Hematopoietic multipotent progenitor cell treated with erythropoietin and hydrocortisone succinate and interleukin-3 and kit ligand, for 6 days (in vitro differentiated cells): Measurements from ENCODE around the gene UBASH3A.
"Not testable (repeated sequence)": the region's sequence is repeated elsewhere in the genome, so short reads cannot be mapped to it uniquely, and the experiment has no call there.

Experiments used
- DNase-seq: peaks from one replicate; pipeline ENCODE4 v3.0.0-alpha.2; 2015

Gene UBASH3A

DNA sequence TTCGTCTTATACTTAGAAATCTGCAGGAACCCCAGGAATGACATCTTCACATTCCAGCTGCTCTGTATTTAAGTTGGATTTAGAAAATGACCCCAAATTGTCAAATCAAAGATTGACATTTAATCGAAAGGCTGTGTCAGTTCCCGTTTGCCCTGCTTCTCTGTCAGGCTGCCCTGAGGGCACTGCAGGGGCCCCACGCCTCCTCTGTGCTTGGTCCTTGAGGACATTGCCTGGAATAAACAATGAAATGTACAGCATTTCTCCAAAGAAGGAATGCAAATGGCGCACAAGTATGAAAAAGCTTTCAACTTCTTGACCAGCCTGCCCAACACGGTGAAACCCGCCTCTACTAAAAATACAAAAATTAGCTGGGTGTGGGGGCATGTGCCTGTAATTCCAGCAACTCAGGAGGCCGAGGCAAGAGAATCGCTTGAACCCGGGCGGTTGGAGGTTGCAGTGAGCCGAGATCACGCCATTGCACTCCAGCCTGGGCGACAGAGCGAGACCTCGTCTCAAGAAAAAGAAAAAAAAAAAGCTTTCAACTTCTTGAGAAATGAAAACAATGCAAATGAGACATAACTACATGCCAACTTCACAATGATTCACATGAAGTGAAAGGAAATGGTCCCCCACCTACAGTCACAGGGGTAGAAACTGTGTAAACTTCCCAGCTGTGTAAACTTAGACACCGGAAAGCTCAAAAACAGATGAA, 10.8 kb upstream of the UBASH3A start:
- no peak for DNase-seq

DNA sequence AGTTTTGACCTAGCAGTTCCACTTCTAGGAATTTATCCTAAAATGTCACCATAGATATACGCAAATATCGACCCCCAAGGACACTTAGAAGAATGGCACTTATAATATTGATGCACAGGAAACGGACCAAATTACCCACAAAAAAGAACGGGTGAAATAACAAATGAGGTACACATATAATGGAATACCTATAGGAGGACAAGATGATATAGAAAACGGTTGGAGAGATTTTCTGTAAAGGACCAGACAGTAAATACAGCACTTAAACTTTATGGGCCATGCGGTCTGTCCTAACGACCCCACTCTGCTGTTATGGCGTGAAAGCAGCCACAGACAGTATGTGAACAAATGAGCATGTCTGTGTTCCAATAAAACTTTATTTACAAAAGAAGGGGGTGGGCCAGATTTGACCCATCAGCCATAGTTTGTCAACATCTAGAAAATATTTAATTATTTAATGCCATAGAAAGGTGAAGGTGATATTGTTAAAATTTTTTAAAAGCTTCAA, 10.2 kb upstream of the UBASH3A start:
- DNase-seq: no peak

DNA sequence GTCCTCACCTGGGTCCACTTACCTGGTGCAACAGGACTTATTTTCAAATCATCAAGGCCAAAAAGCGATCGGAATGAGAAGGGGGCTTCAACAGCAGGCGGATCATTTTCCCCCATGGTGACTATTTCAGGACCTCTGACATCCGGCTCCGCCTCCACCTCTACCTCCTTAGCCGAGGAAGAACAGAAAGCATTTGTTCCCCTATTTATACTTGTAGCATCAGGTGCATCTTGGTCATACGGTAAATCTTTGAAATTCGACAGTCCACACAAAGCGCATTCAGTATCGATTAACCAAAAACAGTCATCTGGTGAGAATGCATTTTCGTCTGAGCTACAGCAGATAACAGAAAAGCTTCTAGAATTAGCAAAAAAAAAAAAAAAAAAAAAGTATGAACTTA, 8.4 kb upstream of the UBASH3A start:
- no peak for DNase-seq

DNA sequence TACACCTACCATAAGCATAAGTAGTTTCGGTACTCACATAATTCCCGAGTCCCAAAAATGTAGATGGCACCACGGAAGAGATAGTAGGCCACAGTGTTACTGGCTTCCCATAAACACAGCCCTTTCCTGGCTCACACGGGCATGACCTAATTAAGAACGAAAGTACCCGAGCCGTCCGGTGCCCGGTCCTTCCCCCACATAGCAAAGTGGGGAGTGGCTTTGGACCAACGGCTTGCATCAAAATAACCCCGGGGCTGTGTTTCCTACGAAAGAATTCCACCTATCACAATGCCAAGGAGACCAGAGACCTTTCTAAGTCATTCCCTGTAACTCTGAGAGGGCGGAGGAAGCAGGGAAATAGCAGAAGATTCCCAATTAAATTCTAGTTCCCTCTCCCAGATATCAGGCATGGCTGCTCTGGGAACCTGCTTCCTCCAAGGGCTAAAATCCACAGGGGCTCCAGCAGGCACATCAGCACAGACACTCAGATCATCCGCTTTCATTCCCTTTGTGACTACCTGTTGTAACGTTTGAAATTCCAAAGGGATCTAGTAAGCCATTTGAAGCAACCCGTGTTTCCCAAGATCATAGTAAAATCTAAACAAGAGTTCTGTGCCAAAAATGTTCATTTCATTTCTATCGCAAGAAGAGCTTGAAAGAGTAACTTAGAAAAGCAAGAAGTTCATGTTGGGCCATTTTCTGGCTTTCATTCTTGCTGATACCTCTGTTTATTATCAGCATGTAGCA, 7.6 kb upstream of the UBASH3A start, which contains the start of gene TMPRSS3:
TSS of gene TMPRSS3 (minus strand) at position 148 of the 747 bp plus-strand sequence. CDS start 635 bp downstream, outside the sequence.
- no peak for DNase-seq

DNA sequence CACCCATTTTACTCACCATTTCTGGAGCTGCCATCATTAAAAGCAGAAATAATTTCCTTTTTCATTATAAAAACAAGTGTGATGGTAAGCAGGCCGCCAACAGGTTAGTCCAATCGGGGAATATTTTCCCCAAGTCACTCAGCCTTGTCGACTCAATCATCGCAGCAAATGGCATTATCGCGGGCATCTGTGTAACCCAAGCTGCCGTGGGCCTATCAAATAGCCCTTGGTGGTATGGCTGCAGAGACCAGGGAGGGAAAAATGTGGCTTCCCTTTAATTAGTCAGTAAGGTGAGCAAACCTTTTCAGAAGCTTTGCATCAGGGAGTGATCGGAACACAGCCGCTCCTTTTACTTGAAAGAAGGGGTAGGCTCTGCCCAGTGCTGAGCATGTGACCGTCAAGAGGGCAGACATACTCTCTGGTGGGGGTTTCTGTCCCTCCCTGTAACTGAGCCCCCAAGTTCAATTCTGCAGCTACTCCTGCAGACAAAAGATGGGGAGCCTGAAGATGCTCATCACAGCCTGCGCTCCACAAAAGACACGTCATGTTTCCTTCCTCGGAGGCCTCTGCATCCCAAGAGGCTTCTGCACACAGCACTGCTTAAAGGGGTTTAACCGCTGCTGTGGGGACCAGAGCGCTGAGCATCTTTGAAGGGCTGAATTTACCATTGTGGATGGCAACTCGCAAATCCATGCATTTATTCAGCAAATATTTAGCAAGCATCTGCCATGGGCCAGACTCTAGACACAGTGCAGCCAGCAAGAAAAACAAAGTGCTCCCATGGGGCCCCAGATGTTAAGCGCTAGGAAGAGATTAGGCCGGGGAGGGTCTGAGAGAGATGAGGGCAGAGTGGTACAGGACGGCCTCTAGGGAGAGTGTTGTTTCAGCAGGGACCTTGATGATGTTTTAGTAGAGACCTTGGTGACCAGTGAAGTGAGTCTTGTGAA, 6.6 kb upstream of the UBASH3A start:
- no peak for DNase-seq

DNA sequence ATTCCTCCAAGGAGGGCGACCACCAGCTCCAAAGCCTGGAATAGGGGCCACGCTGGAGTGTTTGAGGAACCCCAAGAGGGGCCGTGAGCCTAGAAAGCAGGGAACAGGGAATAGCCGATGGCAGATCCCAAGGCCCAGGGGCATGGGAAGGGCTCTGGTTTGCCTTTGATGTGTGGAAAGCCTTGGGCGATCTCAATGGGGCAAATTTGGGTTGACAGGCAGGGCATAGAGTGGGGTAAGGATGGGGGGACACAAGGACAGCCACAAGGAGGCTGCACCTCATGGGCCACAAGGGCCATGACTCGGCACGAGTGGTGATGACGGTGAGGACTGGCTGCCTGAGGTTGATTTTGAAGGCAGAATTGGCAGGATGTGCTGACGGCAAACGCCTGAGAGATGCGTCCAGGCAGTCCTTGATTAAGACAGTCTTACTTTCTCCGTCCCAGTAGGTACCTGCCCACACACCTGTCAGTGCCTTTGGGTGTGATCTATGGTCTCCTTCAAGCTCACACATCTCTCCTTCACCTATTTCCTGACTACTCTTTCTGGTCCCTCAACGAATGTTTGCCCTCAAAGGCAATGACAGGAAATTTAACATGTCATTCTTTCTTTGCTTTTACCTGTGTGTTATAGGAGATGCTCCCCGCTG, 5.8 kb upstream of the UBASH3A start:
- no peak for DNase-seq

DNA sequence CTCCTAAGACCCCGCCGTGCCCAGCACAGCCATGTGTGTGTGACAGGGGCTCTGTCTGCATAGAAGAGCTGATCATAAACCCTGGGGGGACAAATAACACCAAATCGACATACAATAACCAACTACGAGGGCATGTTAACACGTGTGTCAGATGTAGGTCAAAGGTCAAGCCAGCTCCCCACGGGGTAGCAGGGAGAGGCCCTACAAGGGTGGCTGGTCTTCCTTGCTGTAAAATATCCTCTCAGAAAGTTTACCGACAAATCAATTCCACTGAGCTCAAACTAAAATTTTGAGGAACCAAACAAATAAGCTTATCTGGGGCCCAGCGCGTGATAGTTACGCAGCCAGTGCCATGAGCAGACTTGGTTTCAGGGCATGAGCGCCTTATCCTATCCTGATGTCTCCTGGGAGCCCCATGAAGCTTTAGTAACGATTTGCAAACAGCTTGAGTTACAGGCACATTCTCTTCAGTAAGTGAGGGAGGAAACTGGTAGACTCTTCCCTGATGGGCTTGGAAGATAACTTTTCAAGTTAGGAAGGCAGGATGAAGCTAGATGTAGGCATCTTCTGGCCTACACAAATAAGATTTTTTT, 5.2 kb upstream of the UBASH3A start:
- DNase-seq: peak; percentile 33

DNA sequence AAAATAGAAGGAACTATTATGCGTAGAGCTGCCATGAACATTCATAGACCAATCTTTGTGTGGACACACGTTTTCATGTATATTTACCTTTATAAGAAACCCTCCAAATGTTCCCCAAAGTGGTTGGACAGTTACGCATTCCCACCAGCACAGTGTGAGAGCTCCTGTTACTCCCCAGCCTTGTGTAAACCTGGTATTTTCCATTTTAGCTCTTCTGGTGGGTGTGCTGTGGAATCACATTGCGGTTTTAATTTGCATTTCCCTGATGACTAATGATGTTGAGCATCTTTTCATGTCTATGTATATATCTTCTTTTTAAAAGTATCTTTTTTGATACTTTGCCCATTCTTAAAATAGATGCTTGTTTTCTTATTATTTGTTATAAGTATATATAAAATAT, 3.2 kb upstream of the UBASH3A start:
- DNase-seq: no peak

DNA sequence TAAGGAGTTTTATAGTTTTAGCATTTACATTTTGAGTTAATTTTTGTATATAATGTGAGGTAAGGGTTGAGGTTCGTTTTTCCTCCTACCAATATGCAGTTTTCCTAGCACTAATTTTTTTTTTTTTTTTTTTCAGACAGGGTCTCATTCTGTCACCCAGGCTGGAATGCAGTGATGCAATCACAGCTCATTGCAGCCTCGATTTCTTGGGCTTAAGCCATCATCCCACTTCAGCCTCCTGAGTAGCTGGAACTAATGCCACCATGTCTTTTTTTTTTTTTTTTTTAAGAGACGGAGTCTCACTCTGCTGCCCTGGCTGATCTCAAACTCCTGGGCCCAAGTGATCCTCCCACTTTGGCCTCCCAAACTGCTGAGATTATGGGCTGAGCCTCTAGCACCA, 2.5 kb upstream of the UBASH3A start:
- no peak for DNase-seq

DNA sequence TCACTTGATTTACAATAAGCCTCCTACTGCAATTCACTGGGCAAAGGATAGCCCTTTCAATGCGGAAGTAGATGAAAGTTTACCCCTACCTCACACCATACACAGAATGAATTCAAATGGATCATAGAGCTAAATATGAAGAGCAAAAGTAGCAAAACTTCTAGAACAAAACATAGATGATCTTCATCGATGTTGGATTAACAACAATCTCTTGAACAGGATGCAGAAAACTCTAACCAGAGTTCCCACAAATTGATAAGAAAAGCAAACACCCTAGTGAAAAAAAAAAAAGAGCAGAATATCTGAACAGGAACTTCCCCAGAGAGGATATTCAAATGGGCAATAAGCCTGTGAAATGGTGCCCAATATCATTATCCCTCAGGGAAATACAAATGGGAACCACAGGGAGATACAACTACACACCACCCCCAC, 1.9 kb upstream of the UBASH3A start:
- DNase-seq: no peak

DNA sequence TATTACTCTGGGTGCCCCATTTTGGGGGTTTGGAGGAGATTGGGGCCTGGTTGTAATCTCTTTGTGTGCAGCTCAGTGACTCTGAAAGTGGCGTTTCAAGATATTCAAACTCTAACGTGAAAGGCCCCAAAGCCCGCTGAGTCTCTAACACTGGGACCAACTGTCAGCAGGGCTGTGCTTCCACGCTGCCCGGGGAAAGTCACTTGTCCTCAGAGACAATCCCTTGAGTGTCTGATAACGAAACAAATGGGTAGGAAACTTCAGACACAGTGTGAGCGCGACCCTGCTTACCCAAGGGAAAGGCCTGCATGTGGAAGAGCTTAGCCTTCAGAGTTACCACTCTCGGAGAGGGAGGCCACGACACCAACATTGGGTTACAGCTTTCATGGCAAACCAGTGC, 837 bp downstream of the UBASH3A start:
- DNase-seq: peak; percentile 76

DNA sequence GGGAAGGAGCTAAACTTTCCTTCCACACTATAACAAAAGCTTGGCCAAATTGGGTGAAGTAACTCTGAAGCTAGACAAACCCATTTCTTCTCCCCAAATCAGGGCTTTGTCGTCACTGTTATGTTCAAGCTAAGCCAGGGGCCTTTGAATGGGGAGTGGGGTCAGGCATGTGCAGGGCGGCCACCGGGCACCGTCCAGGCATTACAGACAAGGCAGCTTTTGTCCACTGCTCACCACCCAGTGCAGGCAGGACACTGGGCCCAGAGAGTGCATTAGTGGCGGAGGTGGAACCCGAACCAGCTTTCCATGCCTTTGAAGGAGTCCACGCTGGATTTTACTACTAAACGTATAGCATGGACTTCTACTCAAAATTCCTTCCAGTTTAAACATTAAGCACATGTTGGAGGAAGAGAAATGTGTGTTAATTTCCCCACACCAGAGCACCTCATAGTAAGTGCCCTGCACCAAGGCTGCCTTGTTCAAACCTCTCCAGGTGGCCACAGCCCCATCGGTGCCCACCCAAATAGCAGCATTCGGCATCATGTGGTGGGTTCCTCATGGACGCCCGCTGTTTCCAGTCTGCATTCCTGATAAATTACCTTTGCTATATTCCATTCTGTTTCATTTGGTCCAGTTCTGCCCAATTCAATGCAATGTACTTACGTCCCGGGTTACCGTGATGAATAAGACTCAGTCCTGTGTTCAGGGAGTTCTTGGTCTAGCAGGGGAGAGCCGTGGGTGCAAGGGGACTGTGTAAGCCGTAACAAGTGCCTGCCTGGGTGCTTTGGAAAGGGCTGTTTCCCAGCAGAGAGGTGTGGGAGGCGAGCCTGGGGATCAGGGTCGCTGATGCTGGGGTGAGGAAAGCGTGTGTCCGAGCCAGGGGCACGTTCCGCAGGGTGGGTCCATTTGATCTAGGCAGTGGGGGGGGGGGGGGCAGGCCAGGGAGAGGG, 1.6 kb downstream of the UBASH3A start:
- DNase-seq: no peak

DNA sequence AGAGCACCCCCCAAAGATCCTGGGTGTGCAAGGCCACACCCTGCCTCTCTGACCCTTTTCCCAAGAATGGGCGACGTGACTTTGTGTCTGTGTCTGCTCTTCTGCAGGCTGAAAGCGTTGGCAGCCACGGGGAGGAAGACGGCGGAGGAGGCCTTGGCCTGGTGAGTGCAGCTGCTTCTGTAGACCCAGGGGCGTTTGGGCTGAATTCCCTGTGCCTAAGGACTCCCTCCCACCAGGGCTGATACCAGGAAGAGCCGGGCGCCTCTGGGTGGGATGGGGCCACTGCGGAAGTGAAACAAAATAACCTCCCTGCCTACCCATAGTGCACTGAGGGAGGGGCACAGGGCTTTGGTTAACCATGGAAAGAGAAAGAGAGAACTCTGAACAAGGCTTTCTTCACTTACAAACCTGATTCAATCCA, 2.5 kb downstream of the UBASH3A start:
- DNase-seq: no peak

DNA sequence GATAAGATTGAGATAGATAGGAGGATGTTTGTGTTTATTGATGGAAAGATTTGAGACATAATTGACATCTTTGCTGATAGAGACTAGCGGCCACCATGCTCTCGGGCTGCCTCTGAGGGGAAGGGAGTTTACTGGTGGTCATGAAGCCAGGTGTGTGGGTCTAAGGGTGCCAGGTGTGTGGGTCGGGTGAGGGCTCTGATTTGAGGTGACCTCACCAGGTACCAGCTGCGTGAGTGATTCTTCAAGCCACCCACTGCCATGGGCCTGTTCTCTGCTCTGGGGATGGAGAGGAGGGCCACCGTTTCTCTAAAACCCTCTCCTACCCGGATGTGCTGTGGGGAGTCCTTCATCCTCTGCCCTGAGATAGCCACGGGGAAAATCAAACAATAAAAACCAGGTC, 3.2 kb downstream of the UBASH3A start:
- DNase-seq: no peak

DNA sequence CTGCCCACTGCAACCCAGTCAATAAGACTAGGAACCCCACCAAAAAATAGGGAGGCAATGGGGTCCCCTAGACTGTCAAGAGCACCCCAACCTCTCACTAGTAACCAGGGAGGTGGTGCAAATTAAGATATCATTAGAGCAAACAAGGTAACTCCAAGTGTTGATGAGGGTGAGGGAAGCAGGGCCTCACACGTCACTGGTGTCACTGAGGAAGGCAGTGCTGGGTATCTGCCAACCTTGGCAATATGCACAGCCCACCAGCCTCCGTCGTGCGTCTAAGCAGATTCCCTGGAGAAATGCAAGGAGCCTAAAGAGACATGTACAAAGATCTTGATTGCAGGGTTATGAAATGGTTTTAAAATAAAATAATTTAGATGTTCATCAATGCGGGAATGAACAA, 3.8 kb downstream of the UBASH3A start:
- no peak for DNase-seq

DNA sequence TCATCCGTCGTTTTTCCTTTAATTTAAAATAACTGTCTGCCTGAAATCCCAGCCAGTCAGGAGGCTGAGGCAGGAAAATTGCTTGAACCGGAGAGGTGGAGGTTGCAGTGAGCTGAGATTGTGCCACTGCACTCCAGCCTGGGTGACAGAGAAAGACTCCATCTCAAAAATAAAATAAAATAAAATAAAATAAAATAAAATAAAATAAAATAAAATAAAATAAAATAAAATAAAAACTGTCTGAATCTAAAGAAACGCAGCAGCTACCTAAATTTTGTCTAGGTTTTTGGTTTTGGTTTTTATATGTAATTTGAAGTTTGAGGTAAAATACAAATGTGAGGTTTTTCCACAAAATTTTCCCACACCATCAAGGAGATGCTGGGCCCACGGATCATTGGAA, 5.0 kb downstream of the UBASH3A start:
- DNase-seq: not testable (repeated sequence)

DNA sequence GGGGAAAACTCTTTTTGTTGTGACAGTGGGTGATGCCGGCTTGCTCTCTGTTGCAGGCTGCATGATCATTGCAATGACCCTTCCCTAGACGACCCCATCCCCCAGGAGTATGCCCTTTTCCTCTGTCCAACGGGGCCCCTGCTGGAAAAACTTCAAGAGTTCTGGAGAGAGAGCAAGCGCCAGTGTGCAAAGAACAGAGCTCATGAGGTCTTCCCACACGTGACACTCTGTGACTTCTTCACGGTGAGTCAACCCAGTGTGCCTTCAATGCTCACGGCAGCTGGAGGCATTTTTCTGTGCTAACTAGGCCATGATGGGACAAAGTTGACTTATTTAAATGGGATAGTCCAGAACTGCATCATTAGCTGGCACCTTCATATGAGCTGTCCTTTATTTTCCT, 5.7 kb downstream of the UBASH3A start:
- no peak for DNase-seq

DNA sequence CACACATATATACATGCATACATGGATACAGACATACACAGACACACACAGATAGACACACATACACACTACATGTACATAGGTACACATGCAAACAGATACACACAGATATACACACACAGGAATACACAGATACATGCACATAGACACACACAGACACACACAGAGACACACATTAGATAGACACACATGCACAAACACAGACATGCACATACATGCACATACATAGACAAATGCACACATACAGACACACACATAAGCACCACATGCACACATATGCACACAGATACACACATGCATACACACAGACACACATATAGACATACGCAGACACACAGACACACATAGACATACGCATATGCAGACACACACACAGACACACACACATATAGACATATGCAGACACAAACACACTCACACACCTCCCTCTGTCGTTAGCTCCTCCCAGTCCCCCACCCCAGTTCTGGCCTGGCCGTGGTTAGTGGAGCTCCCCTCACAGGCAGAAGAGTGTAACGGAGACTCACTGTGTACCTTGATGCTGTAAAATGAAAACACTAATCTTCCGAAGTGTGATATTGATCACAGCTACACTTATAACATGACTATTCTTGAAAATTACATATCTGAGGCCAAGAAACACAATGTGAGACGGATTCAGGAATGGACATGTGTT, 7.6 kb downstream of the UBASH3A start:
- DNase-seq: peak; percentile 46

DNA sequence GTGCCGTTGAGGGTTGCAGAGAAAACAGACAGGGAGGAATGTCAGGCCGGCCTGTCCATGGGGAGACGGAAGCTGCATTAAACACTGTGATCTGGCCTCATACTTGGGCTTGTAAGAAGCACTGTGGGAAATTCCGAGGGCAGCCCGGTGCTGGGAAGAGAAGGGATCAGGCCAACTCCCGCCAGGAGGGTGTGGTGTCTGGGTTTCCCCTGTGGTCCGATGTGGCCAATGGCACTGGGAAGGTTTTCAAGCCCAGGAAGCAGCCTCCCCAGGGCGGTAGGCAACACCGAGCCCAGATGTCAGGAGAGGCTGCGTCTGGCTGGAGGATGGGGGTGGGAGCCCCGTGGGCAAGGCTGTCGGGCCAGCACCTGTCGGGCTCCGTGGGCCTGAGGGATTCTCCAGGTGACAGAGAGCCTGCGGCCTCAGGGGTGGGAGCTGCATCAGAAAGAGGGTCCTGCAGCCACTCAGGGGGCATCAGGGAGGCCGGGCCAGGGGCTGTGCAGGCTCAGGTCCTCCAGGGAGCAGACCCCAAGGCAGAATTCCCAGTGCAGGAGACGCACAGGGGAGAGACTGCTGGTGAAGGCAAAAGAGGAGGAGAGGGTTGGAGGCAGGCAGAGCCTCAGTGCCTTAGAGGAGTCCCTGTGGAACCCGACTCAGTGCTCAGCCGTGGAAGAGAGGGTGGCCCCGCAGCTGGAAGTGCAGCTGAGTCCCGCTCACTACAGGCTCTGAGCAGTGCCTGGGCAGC, 8.4 kb downstream of the UBASH3A start:
- no peak for DNase-seq

DNA sequence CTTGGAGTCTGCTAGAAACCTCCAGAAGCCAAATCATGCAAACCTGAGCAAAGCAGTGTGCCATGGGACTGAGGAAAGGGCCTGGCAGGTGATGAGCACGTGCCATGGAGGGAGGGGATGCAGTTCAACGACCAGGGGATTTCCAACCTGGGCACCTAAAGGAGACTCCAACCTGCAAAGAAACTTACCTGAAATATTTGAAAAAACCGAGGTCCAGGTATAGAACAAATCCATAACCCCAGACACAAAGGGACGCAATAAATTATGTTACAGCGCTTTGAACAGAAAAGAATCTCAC, 8.9 kb downstream of the UBASH3A start:
- no peak for DNase-seq
